HepG2 (cell line): ENCODE measurements around the gene PDZD2. TPM values are rescaled to one million over a fixed set of nuclear protein-coding genes. Genes with fewer than 3 reads are reported as not detected.

Experiments
- ATAC-seq: fragments of 200-7000 bp; cut with Tn5 transposase; 3 replicates; pipeline ENCODE4 v1.9.1; 2020; ENCODE audit warnings: mild to moderate bottlenecking, moderate library complexity
- BruUV-seq: library from RNA; stranded (reverse); fragments of 400-500 nt; replicated peaks from 2 replicates; lab custom pipeline; 2021; lab: Mats Ljungman, UMichigan
- CTCF ChIA-PET: fragments of 300-600 bp; formaldehyde crosslinking; extraction: SDS; loops from one replicate; lab custom pipeline; 2021; ENCODE audit warnings: low total read pairs, inconsistent platforms, low intra/inter-chr PET ratio; lab: Yijun Ruan, JAX
- POLR2A ChIA-PET: fragments of 350-600 bp; sonication (Branson Sonifier 250); formaldehyde crosslinking; loops from one replicate; lab custom pipeline; 2020; ENCODE audit warnings: antibody characterized with exemption, inconsistent platforms; lab: Yijun Ruan, JAX
- DNase-seq: peaks from one replicate; pipeline ENCODE4 v3.0.0-alpha.2; 2015; ENCODE audit warnings: low spot score
- FAIRE-seq: peaks from 3 replicates; lab custom pipeline; 2011; peaks lifted over from hg19 to GRCh38; lab: Jason Lieb, UNC
- H2AFZ ChIP-seq: one replicate; pipeline ENCODE4 v1.6.1; 2011; ENCODE audit warnings: low read length, inconsistent platforms
- H3K27ac ChIP-seq: fragments of 300-600 bp; 3 replicates; pipeline ENCODE4 v1.8.0; 2011; ENCODE audit warnings: mixed run types, mild to moderate bottlenecking, mixed read lengths, low read length, inconsistent platforms; ENCODE audit not compliant: insufficient read depth; ENCODE audit errors: extremely low read length
- H3K27me3 ChIP-seq, 2 experiments: fragments of 200-600 bp in 1 of 2; 2 replicates in 1 of 2; 3 replicates in 1 of 2; pipeline versions ENCODE4 v1.6.0 to v1.8.0; 2011; ENCODE audit warnings: low read length in 2 of 2, mild to moderate bottlenecking in 2 of 2, moderate library complexity in 2 of 2, inconsistent platforms in 1 of 2; ENCODE audit not compliant: insufficient read depth in 2 of 2, control insufficient read depth in 1 of 2
- H3K36me3 ChIP-seq, 2 experiments: fragments of 200-600 bp in 1 of 2; replicated peaks in 1 of 2; 2 replicates in 1 of 2; 3 replicates in 1 of 2; pipeline versions ENCODE4 v1.5.1 to v1.8.0; 2011; ENCODE audit warnings: low read length in 2 of 2, inconsistent platforms in 1 of 2; ENCODE audit not compliant: insufficient read depth in 2 of 2, control insufficient read depth in 1 of 2
- H3K4me1 ChIP-seq: 2 replicates; pipeline ENCODE4 v1.5.1; 2012; ENCODE audit warnings: low read length, inconsistent platforms; ENCODE audit not compliant: insufficient read depth
- H3K4me2 ChIP-seq: 2 replicates; pipeline ENCODE4 v1.6.0; 2011; ENCODE audit warnings: low read depth, low read length, inconsistent platforms
- H3K4me3 ChIP-seq, 3 experiments: fragments of 200-600 bp in 1 of 3; sonication (generic), shearing (Covaris generic) in 1 of 3; replicated peaks in 1 of 3; 2 replicates each; pipeline ENCODE4 v1.5.1; 2011 to 2016; ENCODE audit warnings: low read length in 3 of 3, inconsistent platforms in 2 of 3, low read depth in 2 of 3, mild to moderate bottlenecking in 2 of 3, control low read depth in 1 of 3, mixed read lengths in 1 of 3; ENCODE audit not compliant: insufficient read depth in 1 of 3
- H3K79me2 ChIP-seq: one replicate; pipeline ENCODE4 v1.6.1; 2011; ENCODE audit warnings: low read length, inconsistent platforms; ENCODE audit not compliant: insufficient read depth
- H3K9ac ChIP-seq: 2 replicates; pipeline ENCODE4 v1.6.0; 2011; ENCODE audit warnings: mild to moderate bottlenecking, low read depth, low read length, inconsistent platforms; ENCODE audit not compliant: insufficient read depth
- H3K9me3 ChIP-seq: 2 replicates; pipeline ENCODE4 v1.5.1; 2012; ENCODE audit warnings: mild to moderate bottlenecking, low read length
- H4K20me1 ChIP-seq: 2 replicates; pipeline ENCODE4 v1.6.0; 2011; ENCODE audit warnings: inconsistent platforms, mild to moderate bottlenecking, low read length, moderate library complexity; ENCODE audit not compliant: insufficient read depth
- IRX3 ChIP-seq: sonication (generic); formaldehyde crosslinking; IDR thresholded peaks from 2 replicates; pipeline ENCODE4 v1.8.1; 2023; ENCODE audit warnings: mild to moderate bottlenecking, low read depth, missing genetic modification reagents, borderline replicate concordance
- MBD4 ChIP-seq: IDR thresholded peaks from 2 replicates; pipeline ENCODE4 v1.6.1; 2012; ENCODE audit warnings: low read length, inconsistent platforms, borderline replicate concordance
- MTF1 ChIP-seq: sonication (generic); formaldehyde crosslinking; IDR thresholded peaks from 2 replicates; pipeline ENCODE4 v1.5.0; 2020; ENCODE audit warnings: missing genetic modification reagents
- ZNF335 ChIP-seq: sonication (generic); formaldehyde crosslinking; IDR thresholded peaks from 2 replicates; pipeline ENCODE4 v1.4.0; 2020; ENCODE audit warnings: missing genetic modification reagents
- ZNF558 ChIP-seq: sonication (generic); formaldehyde crosslinking; IDR thresholded peaks from 2 replicates; pipeline ENCODE4 v1.9.0; 2022; ENCODE audit warnings: mild to moderate bottlenecking, missing genetic modification reagents, borderline replicate concordance
- ZNF75D ChIP-seq: sonication (generic); formaldehyde crosslinking; IDR thresholded peaks from 2 replicates; pipeline ENCODE4 v1.8.1; 2023; ENCODE audit warnings: missing genetic modification reagents, mild to moderate bottlenecking, borderline replicate concordance
- ZNF775 ChIP-seq: sonication (generic); formaldehyde crosslinking; IDR thresholded peaks from 2 replicates; pipeline ENCODE4 v1.4.0; 2020; ENCODE audit warnings: missing genetic modification reagents, mild to moderate bottlenecking, moderate library complexity, borderline replicate concordance
- WGBS: methylation state at CpG from one replicate; pipeline ENCODE4 v1.1.6; 2017; ENCODE audit warnings: low lambda C conversion rate; 5-methylcytosine and 5-hydroxymethylcytosine counted together
- in situ Hi-C: cut with HindIII; loops from 2 replicates; pipeline ENCODE4 v1.10.0; 2017; ENCODE audit warnings: low pct_unique_long_range_greater_than_20kb; ENCODE audit not compliant: extremely low pct_ligation_motif_present
- intact Hi-C: fragments of 100-400 bp; cut with micrococcal nuclease; formaldehyde crosslinking; loops from one replicate; pipeline ENCODE4 v1.10.0; 2022; ENCODE audit not compliant: unreplicated experiment
- polyA plus RNA-seq, 8 experiments: library from polyadenylated mRNA; depleted of rRNA in 3 of 8; stranded (reverse) in 7 of 8; unstranded in 1 of 8; fragments of >200 nt; fragmentation: Illumina TruSeq in 4 of 8; extraction: Trizol in 4 of 8; gene quantifications; 2 replicates each; pipeline versions ENCODE4 v1.2.1 to v1.2.3, GENCODE V29; 2011 to 2016; ENCODE audit warnings: low read depth in 4 of 8, missing spikeins in 1 of 8, mixed read lengths in 1 of 8; ENCODE audit not compliant: insufficient read depth in 1 of 8
- total RNA-seq, 5 experiments: library from RNA; depleted of rRNA; stranded (reverse); fragments of >200 nt; fragmentation: Illumina TruSeq; extraction: Trizol; gene quantifications; 2 replicates each; pipeline ENCODE4 v1.2.3, GENCODE V29; 2016; ENCODE audit warnings: low read depth in 1 of 5
- TF ChIP-seq, protein P1 (sequence below): sonication (generic); formaldehyde crosslinking; IDR thresholded peaks from 2 replicates; pipeline ENCODE4 v1.5.1; 2020; ENCODE audit warnings: mild to moderate bottlenecking, missing genetic modification reagents, borderline replicate concordance
- TF ChIP-seq, protein P2 (sequence below): sonication (generic); formaldehyde crosslinking; IDR thresholded peaks from 2 replicates; pipeline ENCODE4 v1.9.0; 2022; ENCODE audit warnings: low read depth, missing genetic modification reagents

PDZD2 gene
- total and polyA plus RNA-seq, 2 of the 13 experiments (the other 11 are each of a cell fraction or from before 2014, with no cell fraction given), result 0.04 TPM; not detected in 1

DNA sequence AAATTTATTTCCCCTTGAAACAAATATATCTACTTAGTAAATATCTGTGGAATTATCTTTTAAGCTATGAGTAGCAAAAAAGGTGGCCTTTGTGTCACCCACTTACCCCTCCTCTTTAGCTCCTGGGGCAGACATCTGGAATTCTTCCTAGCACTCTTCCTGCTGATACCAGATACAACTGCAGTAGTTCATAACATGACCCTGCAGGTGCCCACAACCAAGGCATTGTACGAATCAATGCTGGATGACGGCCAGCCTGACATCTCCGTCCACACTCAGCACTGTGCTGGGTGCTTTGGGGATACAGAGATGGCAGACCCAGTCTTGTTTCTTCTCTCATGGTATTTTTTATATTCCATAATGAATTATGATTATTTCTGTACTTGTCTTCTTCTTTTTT lies 382.8 kb downstream of the PDZD2 start:
- intact Hi-C loops, result no loop called here
- H3K9ac ChIP-seq, result no peak overlapping the region
- H2AFZ ChIP-seq, result no peak overlapping the region
- no peaks in the 10 kb centered on the region for H3K36me3 ChIP-seq
- WGBS, result 4% methylated on average over 3 of the region's 3 CpGs
- no peaks in the 10 kb centered on the region for H4K20me1 ChIP-seq
- ATAC-seq (no peak), FAIRE-seq (no peak), DNase-seq (no peak)
- peaks cover 0 to 45% of the 10 kb centered on the region in 2 experiments; a peak in 2 of 5 replicates for H3K27me3 ChIP-seq
- no peaks in the 10 kb centered on the region for H3K79me2 ChIP-seq
- POLR2A ChIA-PET, result no interaction called here
- TF ChIP-seq IRX3 (no peak), MTF1 (no peak)
- in situ Hi-C loops, result no loop called here
- CTCF ChIA-PET, result no interaction called here
- no peaks in the 10 kb centered on the region for H3K4me1 ChIP-seq
- no peak overlapping the region for H3K27ac ChIP-seq
- H3K9me3 ChIP-seq, result no peaks in the 10 kb centered on the region
- H3K4me3 ChIP-seq, result no peak overlapping the region
- BruUV-seq, result no TSS peak
- no peak overlapping the region for H3K4me2 ChIP-seq

- no peak for TF ChIP-seq ZNF335 (CRISPR knock-in tag)
- TF ChIP-seq ZNF775 (CRISPR knock-in tag), result no peak
- TF ChIP-seq ZNF558, result no peak
- TF ChIP-seq, protein P1, sequence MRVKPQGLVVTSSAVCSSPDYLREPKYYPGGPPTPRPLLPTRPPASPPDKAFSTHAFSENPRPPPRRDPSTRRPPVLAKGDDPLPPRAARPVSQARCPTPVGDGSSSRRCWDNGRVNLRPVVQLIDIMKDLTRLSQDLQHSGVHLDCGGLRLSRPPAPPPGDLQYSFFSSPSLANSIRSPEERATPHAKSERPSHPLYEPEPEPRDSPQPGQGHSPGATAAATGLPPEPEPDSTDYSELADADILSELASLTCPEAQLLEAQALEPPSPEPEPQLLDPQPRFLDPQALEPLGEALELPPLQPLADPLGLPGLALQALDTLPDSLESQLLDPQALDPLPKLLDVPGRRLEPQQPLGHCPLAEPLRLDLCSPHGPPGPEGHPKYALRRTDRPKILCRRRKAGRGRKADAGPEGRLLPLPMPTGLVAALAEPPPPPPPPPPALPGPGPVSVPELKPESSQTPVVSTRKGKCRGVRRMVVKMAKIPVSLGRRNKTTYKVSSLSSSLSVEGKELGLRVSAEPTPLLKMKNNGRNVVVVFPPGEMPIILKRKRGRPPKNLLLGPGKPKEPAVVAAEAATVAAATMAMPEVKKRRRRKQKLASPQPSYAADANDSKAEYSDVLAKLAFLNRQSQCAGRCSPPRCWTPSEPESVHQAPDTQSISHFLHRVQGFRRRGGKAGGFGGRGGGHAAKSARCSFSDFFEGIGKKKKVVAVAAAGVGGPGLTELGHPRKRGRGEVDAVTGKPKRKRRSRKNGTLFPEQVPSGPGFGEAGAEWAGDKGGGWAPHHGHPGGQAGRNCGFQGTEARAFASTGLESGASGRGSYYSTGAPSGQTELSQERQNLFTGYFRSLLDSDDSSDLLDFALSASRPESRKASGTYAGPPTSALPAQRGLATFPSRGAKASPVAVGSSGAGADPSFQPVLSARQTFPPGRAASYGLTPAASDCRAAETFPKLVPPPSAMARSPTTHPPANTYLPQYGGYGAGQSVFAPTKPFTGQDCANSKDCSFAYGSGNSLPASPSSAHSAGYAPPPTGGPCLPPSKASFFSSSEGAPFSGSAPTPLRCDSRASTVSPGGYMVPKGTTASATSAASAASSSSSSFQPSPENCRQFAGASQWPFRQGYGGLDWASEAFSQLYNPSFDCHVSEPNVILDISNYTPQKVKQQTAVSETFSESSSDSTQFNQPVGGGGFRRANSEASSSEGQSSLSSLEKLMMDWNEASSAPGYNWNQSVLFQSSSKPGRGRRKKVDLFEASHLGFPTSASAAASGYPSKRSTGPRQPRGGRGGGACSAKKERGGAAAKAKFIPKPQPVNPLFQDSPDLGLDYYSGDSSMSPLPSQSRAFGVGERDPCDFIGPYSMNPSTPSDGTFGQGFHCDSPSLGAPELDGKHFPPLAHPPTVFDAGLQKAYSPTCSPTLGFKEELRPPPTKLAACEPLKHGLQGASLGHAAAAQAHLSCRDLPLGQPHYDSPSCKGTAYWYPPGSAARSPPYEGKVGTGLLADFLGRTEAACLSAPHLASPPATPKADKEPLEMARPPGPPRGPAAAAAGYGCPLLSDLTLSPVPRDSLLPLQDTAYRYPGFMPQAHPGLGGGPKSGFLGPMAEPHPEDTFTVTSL (CRISPR knock-in tag), result no peak
- TF ChIP-seq ZNF75D (CRISPR knock-in tag), result no peak
- TF ChIP-seq, protein P2, sequence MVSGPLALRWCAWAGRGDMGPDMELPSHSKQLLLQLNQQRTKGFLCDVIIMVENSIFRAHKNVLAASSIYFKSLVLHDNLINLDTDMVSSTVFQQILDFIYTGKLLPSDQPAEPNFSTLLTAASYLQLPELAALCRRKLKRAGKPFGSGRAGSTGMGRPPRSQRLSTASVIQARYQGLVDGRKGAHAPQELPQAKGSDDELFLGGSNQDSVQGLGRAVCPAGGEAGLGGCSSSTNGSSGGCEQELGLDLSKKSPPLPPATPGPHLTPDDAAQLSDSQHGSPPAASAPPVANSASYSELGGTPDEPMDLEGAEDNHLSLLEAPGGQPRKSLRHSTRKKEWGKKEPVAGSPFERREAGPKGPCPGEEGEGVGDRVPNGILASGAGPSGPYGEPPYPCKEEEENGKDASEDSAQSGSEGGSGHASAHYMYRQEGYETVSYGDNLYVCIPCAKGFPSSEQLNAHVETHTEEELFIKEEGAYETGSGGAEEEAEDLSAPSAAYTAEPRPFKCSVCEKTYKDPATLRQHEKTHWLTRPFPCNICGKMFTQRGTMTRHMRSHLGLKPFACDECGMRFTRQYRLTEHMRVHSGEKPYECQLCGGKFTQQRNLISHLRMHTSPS (CRISPR knock-in tag), result no peak
- TF ChIP-seq MBD4, result no peak
- intact Hi-C loops, result no loop called here
- BruUV-seq, result no TSS peak
- 27% methylated on average over 2 of the region's 2 CpGs for WGBS
- no peak overlapping the region for H3K4me2 ChIP-seq
- peaks cover 0 to 44% of the 10 kb centered on the region in 2 experiments; a peak in 2 of 5 replicates for H3K27me3 ChIP-seq
- H3K4me3 ChIP-seq, result no peak overlapping the region
- ATAC-seq (no peak), DNase-seq (no peak), FAIRE-seq (no peak)
- H3K9ac ChIP-seq, result no peak overlapping the region
- no peaks in the 10 kb centered on the region for H3K36me3 ChIP-seq
- POLR2A ChIA-PET, result no interaction called here
- H4K20me1 ChIP-seq, result no peaks in the 10 kb centered on the region
- no peak overlapping the region for H3K27ac ChIP-seq
- H3K9me3 ChIP-seq, result no peaks in the 10 kb centered on the region
- in situ Hi-C loops, result no loop called here
- CTCF ChIA-PET, result no interaction called here
- H2AFZ ChIP-seq, result no peak overlapping the region
- no peaks in the 10 kb centered on the region for H3K79me2 ChIP-seq
- H3K4me1 ChIP-seq, result peaks cover 2% of the 10 kb centered on the region; the same call in 1 of the 2 replicates
These were observed 383.7 kb downstream of the PDZD2 start for GRCh38 chr5:32022638-32023037.
